Suprapubic skin (tissue), 4 donors: Measurements from ENCODE around the gene GLIS1.

Experiments used
- CTCF ChIP-seq, 2 donors: fragments of 200-600 bp in 1 of 2; fragments of 450-650 bp in 1 of 2; sonication (generic) in 1 of 2; IDR thresholded peaks; one replicate each; pipeline ENCODE4 v1.5.1; 2016 to 2019; ENCODE audit warnings: antibody characterized with exemption in 2 of 2, mild to moderate bottlenecking in 1 of 2, moderate library complexity in 1 of 2
- EP300 ChIP-seq: sonication (generic); formaldehyde crosslinking; IDR thresholded peaks from one replicate; pipeline ENCODE4 v1.6.1; 2017; ENCODE audit warnings: antibody characterized with exemption
- POLR2A ChIP-seq, 2 donors: fragments of 450-650 bp; IDR thresholded peaks; one replicate each; pipeline ENCODE4 v1.6.1; 2017; ENCODE audit warnings: antibody characterized with exemption in 2 of 2, mild to moderate bottlenecking in 2 of 2, moderate library complexity in 2 of 2
- POLR2AphosphoS5 ChIP-seq, 3 donors: sonication (generic); formaldehyde crosslinking; IDR thresholded peaks; one replicate each; pipeline ENCODE4 v1.6.1; 2017; ENCODE audit warnings: antibody characterized with exemption in 3 of 3

- TF ChIP-seq CTCF (IDR thresholded peaks at IDR 0.05): no peak
- TF ChIP-seq POLR2AphosphoS5 (IDR thresholded peaks at IDR 0.05): no peak
- TF ChIP-seq POLR2A (IDR thresholded peaks at IDR 0.05): no peak
- no peak for TF ChIP-seq EP300
Measured at GRCh38 chr1:53614231-53615021, 124.5 kb downstream of the GLIS1 start.
